ENCODE results near the gene TCF7L1.

DNA sequence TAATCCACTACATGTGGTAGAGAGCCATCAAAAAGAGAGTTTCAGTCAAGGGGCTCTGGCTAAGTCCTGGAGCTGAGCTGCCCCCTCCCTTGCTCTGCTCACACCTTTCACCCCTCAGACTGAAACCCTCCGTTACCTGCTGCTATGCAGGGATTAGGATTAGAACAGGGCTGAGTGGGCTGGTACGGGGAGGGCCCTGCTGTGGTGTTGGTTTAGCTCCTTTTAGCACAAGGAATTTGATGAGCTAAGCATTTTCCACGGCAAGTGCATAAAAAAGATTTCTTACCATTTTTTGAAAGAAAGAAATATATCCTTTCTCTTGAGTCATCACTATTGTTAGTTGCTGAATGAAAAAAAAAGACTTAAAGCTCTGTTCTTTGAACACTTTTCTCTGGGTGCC lies 46.3 kb downstream of the TCF7L1 start:
- TF ChIP-seq, protein P1, sequence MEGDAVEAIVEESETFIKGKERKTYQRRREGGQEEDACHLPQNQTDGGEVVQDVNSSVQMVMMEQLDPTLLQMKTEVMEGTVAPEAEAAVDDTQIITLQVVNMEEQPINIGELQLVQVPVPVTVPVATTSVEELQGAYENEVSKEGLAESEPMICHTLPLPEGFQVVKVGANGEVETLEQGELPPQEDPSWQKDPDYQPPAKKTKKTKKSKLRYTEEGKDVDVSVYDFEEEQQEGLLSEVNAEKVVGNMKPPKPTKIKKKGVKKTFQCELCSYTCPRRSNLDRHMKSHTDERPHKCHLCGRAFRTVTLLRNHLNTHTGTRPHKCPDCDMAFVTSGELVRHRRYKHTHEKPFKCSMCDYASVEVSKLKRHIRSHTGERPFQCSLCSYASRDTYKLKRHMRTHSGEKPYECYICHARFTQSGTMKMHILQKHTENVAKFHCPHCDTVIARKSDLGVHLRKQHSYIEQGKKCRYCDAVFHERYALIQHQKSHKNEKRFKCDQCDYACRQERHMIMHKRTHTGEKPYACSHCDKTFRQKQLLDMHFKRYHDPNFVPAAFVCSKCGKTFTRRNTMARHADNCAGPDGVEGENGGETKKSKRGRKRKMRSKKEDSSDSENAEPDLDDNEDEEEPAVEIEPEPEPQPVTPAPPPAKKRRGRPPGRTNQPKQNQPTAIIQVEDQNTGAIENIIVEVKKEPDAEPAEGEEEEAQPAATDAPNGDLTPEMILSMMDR (IDR thresholded peaks at IDR 0.05; ENCODE audit: low read depth, low read length, poor library complexity, severe bottlenecking): no peak
- no peak for TF ChIP-seq EZH2phosphoT487 (IDR thresholded peaks at IDR 0.05; ENCODE audit: borderline replicate concordance, low read length)
